Suprapubic skin (tissue), 4 donors: ENCODE results near the gene DUOXA1.
"Not testable (repeated sequence)": the region's sequence is repeated elsewhere in the genome, so short reads cannot be mapped to it uniquely, and the experiment has no call there.

Experiments used
- CTCF ChIP-seq, 2 donors: fragments of 200-600 bp in 1 of 2; fragments of 450-650 bp in 1 of 2; sonication (generic) in 1 of 2; IDR thresholded peaks; one replicate each; pipeline ENCODE4 v1.5.1; 2016 to 2019; ENCODE audit warnings: antibody characterized with exemption in 2 of 2, mild to moderate bottlenecking in 1 of 2, moderate library complexity in 1 of 2
- POLR2A ChIP-seq, 2 donors: fragments of 450-650 bp; IDR thresholded peaks; one replicate each; pipeline ENCODE4 v1.6.1; 2017; ENCODE audit warnings: antibody characterized with exemption in 2 of 2, mild to moderate bottlenecking in 2 of 2, moderate library complexity in 2 of 2
- POLR2AphosphoS5 ChIP-seq, 3 donors: sonication (generic); formaldehyde crosslinking; IDR thresholded peaks; one replicate each; pipeline ENCODE4 v1.6.1; 2017; ENCODE audit warnings: antibody characterized with exemption in 3 of 3

DNA sequence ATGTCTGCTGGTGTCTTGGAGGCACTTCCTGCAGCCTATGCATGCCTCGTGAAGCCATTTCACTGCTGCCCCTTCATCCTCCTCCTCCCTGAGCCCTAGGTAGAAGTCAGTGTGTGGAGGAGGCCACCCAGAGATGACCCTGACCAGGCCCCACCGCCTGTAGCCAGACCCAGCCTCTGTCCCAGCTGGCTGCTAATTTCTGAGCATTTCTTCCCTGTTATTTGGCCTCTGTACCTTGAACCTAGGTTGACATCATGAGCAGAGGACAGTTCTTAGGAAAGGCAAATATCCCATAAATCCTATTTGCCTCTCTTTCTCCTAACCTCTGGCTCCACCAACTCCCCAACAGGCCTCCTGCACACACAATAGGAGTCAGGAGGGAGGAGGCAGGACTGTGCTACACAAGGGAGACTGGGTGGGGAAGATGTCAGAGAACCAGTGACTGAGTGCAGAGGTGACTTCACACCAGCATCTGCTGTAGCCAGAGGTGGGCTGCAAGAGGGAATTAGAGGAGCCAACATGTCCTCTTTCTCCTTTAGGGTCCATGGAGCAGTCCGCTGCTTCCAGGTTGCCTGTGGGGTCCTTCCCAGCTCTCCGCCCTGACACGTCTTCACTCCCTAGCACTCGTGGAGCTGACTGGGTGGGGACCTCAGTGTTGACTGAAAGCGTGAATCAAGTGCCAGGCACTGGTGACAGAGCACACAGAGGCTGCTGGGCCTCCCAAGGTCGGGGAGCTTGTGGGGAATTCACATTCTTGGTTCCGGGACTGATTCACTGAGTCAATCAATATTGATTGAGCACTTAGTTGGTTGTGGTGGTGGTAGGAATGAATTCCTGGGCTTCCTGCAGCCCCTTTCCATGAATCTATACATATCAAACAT is 54.0 kb downstream of the DUOXA1 start:
- not testable (repeated sequence) for TF ChIP-seq POLR2AphosphoS5, CTCF, POLR2A (IDR thresholded peaks at IDR 0.05)
